K562 (cell line): ENCODE results near the gene NRF1. TPM values are rescaled to one million over a fixed set of nuclear protein-coding genes. Genes with fewer than 3 reads are reported as not detected.
A peak's percentile ranks its signal among the peaks of the same experiment; 100 is the strongest.

ENCODE experiments used
- ATAC-seq: fragments of 200-7000 bp; cut with Tn5 transposase; 3 replicates; pipeline ENCODE4 v1.9.1; 2020; ENCODE audit warnings: moderate library complexity
- BruUV-seq: library from RNA; stranded (reverse); fragments of 400-500 nt; replicated peaks from 2 replicates; lab custom pipeline; 2021; lab: Mats Ljungman, UMichigan
- CTCF ChIA-PET: fragments of 300-600 bp; formaldehyde crosslinking; extraction: SDS; loops from one replicate; lab custom pipeline; 2021; ENCODE audit warnings: low intra/inter-chr PET ratio; lab: Yijun Ruan, JAX
- POLR2A ChIA-PET: fragments of 300-600, 350-650 bp; sonication (Branson Sonifier 250); formaldehyde crosslinking; extraction: SDS; loops from one replicate; lab custom pipeline; 2021; ENCODE audit warnings: antibody characterized with exemption, inconsistent platforms; lab: Yijun Ruan, JAX
- DNase-seq, 4 experiments: peaks; one replicate each; pipeline versions ENCODE4 v3.0.0 to v3.0.0-alpha.2; 2011 to 2018; ENCODE audit warnings: low spot score in 3 of 4, mixed read lengths in 3 of 4; ENCODE audit errors: extremely low read depth in 1 of 4
- FAIRE-seq: peaks from 2 replicates; lab custom pipeline; 2011; peaks lifted over from hg19 to GRCh38; lab: Jason Lieb, UNC
- H2AFZ ChIP-seq: 2 replicates; pipeline ENCODE4 v1.6.0; 2011; ENCODE audit warnings: low read depth, low read length, control low read depth, inconsistent platforms
- H3K27ac ChIP-seq: fragments of 200-600 bp; 3 replicates; pipeline ENCODE4 v1.8.0; 2011; ENCODE audit warnings: low read depth, mild to moderate bottlenecking, control low read depth, inconsistent platforms, low read length, moderate library complexity, mixed read lengths; ENCODE audit errors: extremely low read depth
- H3K27me3 ChIP-seq, 2 experiments: fragments of 300-600 bp in 1 of 2; 2 replicates in 1 of 2; 3 replicates in 1 of 2; pipeline versions ENCODE4 v1.6.0 to v1.8.0; 2011; ENCODE audit warnings: inconsistent platforms in 2 of 2, low read length in 2 of 2, mild to moderate bottlenecking in 1 of 2, mixed read lengths in 1 of 2, moderate library complexity in 1 of 2; ENCODE audit not compliant: control insufficient read depth in 2 of 2, insufficient read depth in 2 of 2
- H3K36me3 ChIP-seq: fragments of 300-600 bp; 3 replicates; pipeline ENCODE4 v1.8.0; 2011; ENCODE audit warnings: mild to moderate bottlenecking, low read length, inconsistent platforms; ENCODE audit not compliant: control insufficient read depth, insufficient read depth
- H3K4me1 ChIP-seq, 2 experiments: fragments of 200-600 bp in 1 of 2; replicated peaks in 1 of 2; 2 replicates in 1 of 2; 3 replicates in 1 of 2; pipeline versions ENCODE4 v1.5.1 to v1.8.0; 2011; ENCODE audit warnings: inconsistent platforms in 2 of 2, low read length in 2 of 2, mild to moderate bottlenecking in 1 of 2, mixed read lengths in 1 of 2, moderate library complexity in 1 of 2; ENCODE audit not compliant: control insufficient read depth in 2 of 2, insufficient read depth in 2 of 2
- H3K4me2 ChIP-seq: 2 replicates; pipeline ENCODE4 v1.6.1; 2011; ENCODE audit warnings: low read length, control low read depth, inconsistent platforms, mixed read lengths; ENCODE audit not compliant: insufficient read depth
- H3K4me3 ChIP-seq: fragments of 200-600 bp; sonication (generic), shearing (Covaris generic); 2 replicates; pipeline ENCODE4 v1.5.1; 2016; ENCODE audit warnings: control low read depth, inconsistent platforms
- H3K79me2 ChIP-seq: fragments of 200-600 bp; 3 replicates; pipeline ENCODE4 v1.8.0; 2011; ENCODE audit warnings: low read length, inconsistent platforms; ENCODE audit not compliant: control insufficient read depth, insufficient read depth
- H3K9ac ChIP-seq, 2 experiments: 2 replicates each; pipeline versions ENCODE4 v1.6.0 to v1.6.1; 2011; ENCODE audit warnings: low read depth in 2 of 2, low read length in 2 of 2, control low read depth in 1 of 2, inconsistent platforms in 1 of 2, mild to moderate bottlenecking in 1 of 2, mixed read lengths in 1 of 2; ENCODE audit not compliant: insufficient read depth in 1 of 2
- H3K9me1 ChIP-seq: one replicate; pipeline ENCODE4 v1.6.0; 2011; ENCODE audit warnings: inconsistent platforms, mild to moderate bottlenecking, low read length, moderate library complexity; ENCODE audit not compliant: control insufficient read depth, insufficient read depth
- H3K9me3 ChIP-seq: replicated peaks from 2 replicates; pipeline ENCODE4 v1.5.1; 2011; ENCODE audit warnings: low read depth, low read length, inconsistent platforms; ENCODE audit not compliant: control insufficient read depth, insufficient read depth
- H4K20me1 ChIP-seq: replicated peaks from 2 replicates; pipeline ENCODE4 v1.6.1; 2011; ENCODE audit warnings: low read length, inconsistent platforms, mixed read lengths; ENCODE audit not compliant: control insufficient read depth, insufficient read depth
- CEBPB ChIP-seq: fragments of 450-650 bp; IDR thresholded peaks from 2 replicates; pipeline ENCODE4 v1.6.1; 2016; ENCODE audit warnings: missing genetic modification characterization, missing compliant biosample characterization
- CEBPG ChIP-seq, 3 experiments: fragments of 200-800 bp in 1 of 3; sonication (Bioruptor generic) in 1 of 3; sonication (generic) in 1 of 3; formaldehyde crosslinking in 1 of 3; IDR thresholded peaks in 2 of 3; conservative IDR thresholded peaks in 1 of 3; 2 replicates each; pipeline versions ENCODE4 v1.6.1 to v1.8.0; 2016 to 2022; ENCODE audit warnings: missing compliant biosample characterization in 2 of 3, missing genetic modification characterization in 2 of 3, mild to moderate bottlenecking in 1 of 3, missing genetic modification reagents in 1 of 3
- ZNF431 ChIP-seq: sonication (generic); formaldehyde crosslinking; IDR thresholded peaks from 2 replicates; pipeline ENCODE4 v1.8.0; 2022; ENCODE audit warnings: mild to moderate bottlenecking, missing genetic modification reagents
- ZNF785 ChIP-seq: fragments of 250-450 bp; sonication (Bioruptor Pico); IDR thresholded peaks from 2 replicates; pipeline ENCODE4 v1.4.0; 2020; ENCODE audit warnings: mild to moderate bottlenecking
- WGBS: fragments of 100-300 bp; shearing (Covaris generic); methylation state at CpG from one replicate; pipeline ENCODE4 v1.1.6; 2016; ENCODE audit warnings: low coverage, mixed read lengths; ENCODE audit not compliant: insufficient coverage; ENCODE audit errors: missing lambda C conversion rate; 5-methylcytosine and 5-hydroxymethylcytosine counted together
- in situ Hi-C: fragments of 300-500 bp; cut with MboI; formaldehyde crosslinking; loops from 4 replicates; pipeline ENCODE4 v1.15.0; 2018; ENCODE audit warnings: inconsistent platforms, mixed read lengths
- intact Hi-C: fragments of 100-400 bp; cut with micrococcal nuclease; formaldehyde crosslinking; loops from 2 replicates; pipeline ENCODE4 v1.14.2; 2022
- polyA plus RNA-seq, 8 experiments: library from polyadenylated mRNA; depleted of rRNA in 4 of 8; stranded (reverse) in 5 of 8; unstranded in 3 of 8; fragments of >200 nt; fragmentation: Nextera tagmentation in 2 of 8; fragmentation: Illumina TruSeq in 1 of 8; extraction: Ambion mirVana in 2 of 8; extraction: Trizol in 1 of 8; gene quantifications; 2 replicates each; pipeline versions ENCODE4 v1.2.1 to v1.2.3, GENCODE V29; 2011 to 2014; ENCODE audit warnings: inconsistent platforms in 1 of 8, missing spikeins in 1 of 8
- total RNA-seq, 7 experiments: library from RNA; depleted of rRNA in 6 of 7; stranded (reverse); fragments of >200 nt in 6 of 7; fragmentation: Illumina TruSeq in 2 of 7; extraction: Trizol in 2 of 7; gene quantifications; 2 replicates each; pipeline versions ENCODE4 v1.2.1 to v1.2.3, GENCODE V29; 2011 to 2021; ENCODE audit warnings: low replicate concordance in 1 of 7

The NRF1 gene
- total and polyA plus RNA-seq, 9 of the 15 experiments (the other 6 are each of a cell fraction or from before 2014, with no cell fraction given) = 8.6 to 28.8 (median 20.3) TPM

DNA sequence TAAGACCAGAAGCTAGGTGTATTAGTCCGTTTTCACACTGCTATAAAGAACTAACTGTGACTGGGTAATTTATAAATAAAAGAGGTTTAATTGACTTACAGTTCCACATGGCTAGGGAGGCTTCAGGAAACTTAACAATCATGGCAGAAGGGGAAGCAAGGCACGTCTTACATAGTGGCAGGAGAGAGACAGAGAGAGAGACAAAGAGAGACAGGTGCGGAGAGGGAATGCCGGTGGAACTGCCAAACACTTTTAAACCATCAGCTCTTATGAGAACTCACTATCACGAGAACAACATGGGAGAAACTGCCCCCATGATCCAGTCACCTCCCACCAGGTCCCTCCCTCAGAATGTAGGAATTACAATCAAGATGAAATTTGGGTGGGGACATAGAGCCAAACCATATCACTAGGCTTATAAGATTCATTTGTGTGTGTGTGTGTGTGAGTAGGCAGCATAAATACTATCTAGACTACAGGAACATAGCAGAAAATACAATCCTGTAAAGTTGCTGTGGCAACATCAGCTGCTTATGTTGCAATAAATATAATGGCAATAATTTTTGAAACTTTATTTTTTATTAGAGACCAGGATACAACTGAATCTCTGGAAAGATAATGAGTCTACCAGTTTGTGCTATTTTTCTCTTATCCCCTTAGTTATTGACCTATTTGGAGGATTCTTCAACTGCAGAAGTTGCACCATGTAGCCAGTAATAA lies 77.1 kb downstream of the NRF1 start:
- no peaks in the 10 kb centered on the region for H3K9me3 ChIP-seq
- no peaks in the 10 kb centered on the region for H3K4me1 ChIP-seq
- POLR2A ChIA-PET = interaction anchor here (1.0 kb wide), 1 partner anchor 9 kb away, joined by 3 read pairs; no protein-coding TSS in a partner anchor
- H3K4me2 ChIP-seq = no peak overlapping the region
- H3K4me3 ChIP-seq = no peak overlapping the region
- TF ChIP-seq ZNF431 = peak; percentile 60; the same call in 1 of the 2 replicates
- peak; percentile 66; the same call in 1 of the 2 replicates for TF ChIP-seq CEBPG (CRISPR knock-in tag; IDR thresholded peaks at IDR 0.05)
- TF ChIP-seq CEBPG (tag; conservative IDR thresholded peaks at IDR 0.05 in 1 of 2, IDR thresholded peaks at IDR 0.05 in 1 of 2) = peak; percentile 75 to 86
- TF ChIP-seq CEBPB (tag) = peak; percentile 83
- no peak for TF ChIP-seq ZNF785
- CTCF ChIA-PET = interaction anchor here (0.6 kb wide), 1 partner anchor 13 kb away, joined by 3 read pairs; no protein-coding TSS in a partner anchor
- DNase-seq (no peak), ATAC-seq (no peak; the same call in 2 of the 3 replicates), FAIRE-seq (no peak)
- H3K9me1 ChIP-seq = no peaks in the 10 kb centered on the region
- H4K20me1 ChIP-seq = no peaks in the 10 kb centered on the region
- no peak overlapping the region for H3K27ac ChIP-seq
- H3K36me3 ChIP-seq = peaks cover 23% of the 10 kb centered on the region; the same call in 1 of the 3 replicates
- intact Hi-C loops = no loop called here
- no peaks in the 10 kb centered on the region for H3K27me3 ChIP-seq
- in situ Hi-C loops = no loop called here
- H3K9ac ChIP-seq = no peak overlapping the region
- BruUV-seq = no TSS peak
- WGBS = 66% methylated on average over 5 of the region's 5 CpGs
- H3K79me2 ChIP-seq = no peaks in the 10 kb centered on the region
- H2AFZ ChIP-seq = no peak overlapping the region
